ENCODE measurements around the gene GON4L. TPM values are rescaled to one million over a fixed set of nuclear protein-coding genes. Genes with fewer than 3 reads are reported as not detected.
"Not testable (repeated sequence)": the region's sequence is repeated elsewhere in the genome, so short reads cannot be mapped to it uniquely, and the experiment has no call there.

The GON4L gene, protein sequence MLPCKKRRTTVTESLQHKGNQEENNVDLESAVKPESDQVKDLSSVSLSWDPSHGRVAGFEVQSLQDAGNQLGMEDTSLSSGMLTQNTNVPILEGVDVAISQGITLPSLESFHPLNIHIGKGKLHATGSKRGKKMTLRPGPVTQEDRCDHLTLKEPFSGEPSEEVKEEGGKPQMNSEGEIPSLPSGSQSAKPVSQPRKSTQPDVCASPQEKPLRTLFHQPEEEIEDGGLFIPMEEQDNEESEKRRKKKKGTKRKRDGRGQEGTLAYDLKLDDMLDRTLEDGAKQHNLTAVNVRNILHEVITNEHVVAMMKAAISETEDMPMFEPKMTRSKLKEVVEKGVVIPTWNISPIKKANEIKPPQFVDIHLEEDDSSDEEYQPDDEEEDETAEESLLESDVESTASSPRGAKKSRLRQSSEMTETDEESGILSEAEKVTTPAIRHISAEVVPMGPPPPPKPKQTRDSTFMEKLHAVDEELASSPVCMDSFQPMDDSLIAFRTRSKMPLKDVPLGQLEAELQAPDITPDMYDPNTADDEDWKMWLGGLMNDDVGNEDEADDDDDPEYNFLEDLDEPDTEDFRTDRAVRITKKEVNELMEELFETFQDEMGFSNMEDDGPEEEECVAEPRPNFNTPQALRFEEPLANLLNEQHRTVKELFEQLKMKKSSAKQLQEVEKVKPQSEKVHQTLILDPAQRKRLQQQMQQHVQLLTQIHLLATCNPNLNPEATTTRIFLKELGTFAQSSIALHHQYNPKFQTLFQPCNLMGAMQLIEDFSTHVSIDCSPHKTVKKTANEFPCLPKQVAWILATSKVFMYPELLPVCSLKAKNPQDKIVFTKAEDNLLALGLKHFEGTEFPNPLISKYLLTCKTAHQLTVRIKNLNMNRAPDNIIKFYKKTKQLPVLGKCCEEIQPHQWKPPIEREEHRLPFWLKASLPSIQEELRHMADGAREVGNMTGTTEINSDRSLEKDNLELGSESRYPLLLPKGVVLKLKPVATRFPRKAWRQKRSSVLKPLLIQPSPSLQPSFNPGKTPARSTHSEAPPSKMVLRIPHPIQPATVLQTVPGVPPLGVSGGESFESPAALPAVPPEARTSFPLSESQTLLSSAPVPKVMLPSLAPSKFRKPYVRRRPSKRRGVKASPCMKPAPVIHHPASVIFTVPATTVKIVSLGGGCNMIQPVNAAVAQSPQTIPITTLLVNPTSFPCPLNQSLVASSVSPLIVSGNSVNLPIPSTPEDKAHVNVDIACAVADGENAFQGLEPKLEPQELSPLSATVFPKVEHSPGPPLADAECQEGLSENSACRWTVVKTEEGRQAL (N-terminal part only)
- total RNA-seq (2014; rRNA removed; shearing (Covaris generic)) = 13.0 and 15.1 TPM in 2 replicates

- peak; percentile 89 for DNase-seq (ENCODE audit: low read depth)
Observed at GRCh38 chr1:155856975-155857930, at the start of gene GON4L. Gene GON4L (minus strand): TSS chr1:155857214. CDS start chr1:155853780, 3,434 bp downstream.

- no peak for DNase-seq (ENCODE audit: low read depth)
Observed at GRCh38 chr1:155904261-155904660, 47.2 kb upstream of the GON4L start.

GRCh38 chr1:155900161-155900560, 43.1 kb upstream of the GON4L start:
- no peak for DNase-seq (ENCODE audit: low read depth)

DNA sequence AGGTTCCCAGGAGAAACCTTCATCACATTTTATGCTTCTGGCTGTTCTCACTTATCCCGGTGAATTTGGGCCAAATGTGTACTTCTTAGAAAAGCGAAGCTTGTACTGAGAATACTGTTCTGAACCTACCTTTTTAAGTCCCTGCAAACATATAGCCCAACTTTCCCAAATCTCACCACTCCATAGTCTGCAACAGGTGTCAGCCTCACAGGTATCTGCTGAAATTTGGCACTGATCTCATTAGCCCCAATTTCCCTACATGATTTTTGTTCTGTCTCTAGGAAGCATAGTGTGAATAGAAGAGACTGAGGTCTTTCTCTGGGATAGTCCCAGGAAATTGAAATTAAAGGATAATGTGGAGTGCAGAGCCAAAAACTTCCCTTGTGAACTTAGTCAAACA, 42.7 kb upstream of the GON4L start:
- no peak for DNase-seq (ENCODE audit: low read depth)

GRCh38 chr1:155898888-155899287, 41.9 kb upstream of the GON4L start:
- DNase-seq (ENCODE audit: low read depth) = no peak

GRCh38 chr1:155897746-155898145, 40.7 kb upstream of the GON4L start:
- DNase-seq (ENCODE audit: low read depth) = no peak

GRCh38 chr1:155896476-155896875, 39.5 kb upstream of the GON4L start:
- not testable (repeated sequence) for DNase-seq (ENCODE audit: low read depth)

DNA sequence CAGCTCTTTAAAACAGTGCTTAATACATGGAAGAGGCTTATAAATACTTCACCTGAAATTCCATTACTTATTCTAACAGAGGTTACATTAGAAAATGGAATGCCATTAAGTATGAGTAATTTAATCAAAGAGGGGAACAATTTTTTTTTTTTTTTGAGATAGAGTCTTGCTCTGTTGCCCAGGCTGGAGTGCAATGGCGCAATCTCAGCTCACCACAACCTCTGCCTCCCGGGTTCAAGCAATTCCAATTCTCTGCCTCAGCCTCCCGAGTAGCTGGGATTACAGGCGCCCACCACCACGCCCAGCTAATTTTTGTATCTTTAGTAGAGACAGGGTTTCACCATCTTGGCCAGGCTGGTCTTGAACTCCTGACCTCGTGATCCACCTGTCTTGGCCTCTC, 38.6 kb upstream of the GON4L start:
- not testable (repeated sequence) for DNase-seq (ENCODE audit: low read depth)

DNA sequence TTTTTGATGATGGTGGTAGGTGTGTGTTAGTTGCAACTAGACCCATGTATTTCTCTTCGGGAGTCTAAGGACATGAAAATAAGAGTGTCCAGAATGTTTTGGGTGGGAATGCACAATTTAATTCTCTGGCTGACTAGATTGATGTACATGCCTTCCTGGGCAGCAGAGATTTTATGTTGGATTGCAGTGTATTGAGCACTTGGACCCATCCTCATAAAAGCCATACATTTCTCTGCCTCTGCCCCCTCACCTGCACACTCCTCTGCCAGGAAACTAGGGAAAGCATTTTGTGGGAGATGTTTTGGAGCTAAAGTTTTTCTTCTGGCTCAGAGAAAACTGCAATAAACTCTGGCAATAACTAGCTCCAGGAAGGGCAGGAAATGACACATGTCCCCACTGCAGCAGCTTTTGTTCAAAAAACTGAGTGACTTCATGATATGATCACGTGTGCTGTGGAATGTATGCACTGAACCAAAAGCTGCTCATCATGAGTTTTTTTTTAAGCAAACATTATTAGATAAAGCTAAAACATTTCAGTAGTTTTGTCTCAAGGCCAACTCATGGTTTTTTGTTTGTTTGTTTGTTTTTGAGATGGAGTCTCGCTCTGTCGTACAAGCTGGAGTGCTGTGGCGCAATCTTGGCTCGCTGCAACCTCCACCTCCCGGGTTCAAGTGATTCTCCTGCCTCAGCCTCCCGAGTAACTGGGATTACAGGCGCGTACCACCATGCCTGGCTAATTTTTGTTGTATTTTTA, 36.6 kb upstream of the GON4L start:
- peak; percentile 82 for DNase-seq (ENCODE audit: low read depth)

- peak; percentile 69 for DNase-seq (ENCODE audit: low read depth)
Observed at GRCh38 chr1:155892796-155893195, 35.8 kb upstream of the GON4L start.

- DNase-seq (ENCODE audit: low read depth) = no peak
Observed at GRCh38 chr1:155890251-155890650, 33.2 kb upstream of the GON4L start.

DNA sequence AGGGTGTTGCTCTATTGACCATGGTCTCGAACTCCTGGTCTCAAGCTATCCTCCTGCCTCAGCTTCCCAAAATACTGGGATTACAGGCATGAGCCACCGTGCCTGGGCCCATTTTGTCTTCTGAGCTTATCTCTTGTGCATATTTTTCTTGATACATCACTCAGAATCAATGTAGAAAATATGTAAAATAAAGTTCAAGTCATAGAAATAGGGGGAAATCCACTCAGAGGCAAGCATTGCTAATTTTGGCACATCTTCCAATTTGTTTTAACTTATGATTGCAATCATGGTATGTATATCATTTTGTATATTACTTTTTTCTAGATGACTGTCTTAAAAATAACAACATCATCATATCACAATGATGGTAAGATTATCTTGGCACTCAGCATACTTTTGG, 32.6 kb upstream of the GON4L start:
- no peak for DNase-seq (ENCODE audit: low read depth)

DNA sequence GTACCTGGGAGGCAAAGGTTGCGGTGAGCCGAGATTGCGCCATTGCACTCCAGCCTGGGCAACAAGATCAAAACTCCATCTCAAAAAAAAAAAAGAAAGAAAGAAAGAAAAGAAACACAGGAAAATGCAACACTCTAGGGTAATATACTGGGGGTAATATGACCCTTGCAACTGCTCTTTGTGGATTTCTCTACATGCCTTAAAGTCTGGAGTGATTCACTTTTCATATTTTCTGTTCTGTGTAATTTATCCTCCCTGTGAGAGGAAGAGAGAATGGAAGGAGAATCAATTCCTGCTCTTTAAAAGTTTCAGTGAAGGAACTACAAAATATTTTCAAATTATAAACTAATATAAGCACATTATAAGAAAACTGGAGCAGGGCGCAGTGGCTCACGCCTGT, 31.5 kb upstream of the GON4L start:
- DNase-seq (ENCODE audit: low read depth) = no peak

GRCh38 chr1:155884982-155885381, 28.0 kb upstream of the GON4L start:
- no peak for DNase-seq (ENCODE audit: low read depth)

- DNase-seq (ENCODE audit: low read depth) = peak; percentile 33
Observed at GRCh38 chr1:155884031-155884960, 27.3 kb upstream of the GON4L start.

GRCh38 chr1:155882766-155883165, 25.8 kb upstream of the GON4L start:
- no peak for DNase-seq (ENCODE audit: low read depth)

- no peak for DNase-seq (ENCODE audit: low read depth)
Observed at GRCh38 chr1:155882235-155882634, 25.2 kb upstream of the GON4L start.

DNA sequence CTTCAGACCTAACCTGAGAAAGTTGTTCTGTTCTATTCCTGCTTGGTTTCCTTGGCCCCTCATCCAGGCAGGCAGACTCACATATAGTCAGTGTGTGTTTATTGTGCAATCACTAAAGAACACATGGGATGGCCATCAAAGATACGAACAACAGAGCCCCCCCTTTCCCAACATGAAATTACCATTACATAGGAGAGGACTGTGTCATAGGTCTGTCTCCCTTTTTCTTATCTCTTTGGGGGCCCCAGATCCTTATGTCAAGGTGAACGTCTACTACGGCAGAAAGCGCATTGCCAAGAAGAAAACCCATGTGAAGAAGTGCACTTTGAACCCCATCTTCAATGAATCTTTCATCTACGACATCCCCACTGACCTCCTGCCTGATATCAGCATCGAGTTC, 23.9 kb upstream of the GON4L start:
- no peak for DNase-seq (ENCODE audit: low read depth)

DNA sequence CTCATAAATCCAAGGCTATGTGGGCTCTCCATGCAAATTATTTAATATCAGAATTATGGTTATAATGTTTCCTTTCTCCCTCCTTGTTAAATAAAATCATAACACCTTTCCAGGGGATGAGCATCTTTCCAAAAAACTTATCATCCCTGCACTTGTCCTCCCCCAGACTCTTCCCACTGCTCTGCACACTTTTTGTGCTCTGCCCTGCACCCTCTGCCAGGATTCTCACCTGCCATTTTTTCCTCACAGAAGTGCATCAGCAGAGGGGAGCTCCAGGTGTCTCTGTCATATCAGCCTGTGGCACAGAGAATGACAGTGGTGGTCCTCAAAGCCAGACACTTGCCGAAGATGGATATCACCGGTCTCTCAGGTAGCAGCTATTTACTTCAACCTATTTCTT, 23.2 kb upstream of the GON4L start:
- DNase-seq (ENCODE audit: low read depth) = no peak

Measured in RPMI7951 (cell line).